ENCODE data around the gene MYO5B.

Gene MYO5B

DNA sequence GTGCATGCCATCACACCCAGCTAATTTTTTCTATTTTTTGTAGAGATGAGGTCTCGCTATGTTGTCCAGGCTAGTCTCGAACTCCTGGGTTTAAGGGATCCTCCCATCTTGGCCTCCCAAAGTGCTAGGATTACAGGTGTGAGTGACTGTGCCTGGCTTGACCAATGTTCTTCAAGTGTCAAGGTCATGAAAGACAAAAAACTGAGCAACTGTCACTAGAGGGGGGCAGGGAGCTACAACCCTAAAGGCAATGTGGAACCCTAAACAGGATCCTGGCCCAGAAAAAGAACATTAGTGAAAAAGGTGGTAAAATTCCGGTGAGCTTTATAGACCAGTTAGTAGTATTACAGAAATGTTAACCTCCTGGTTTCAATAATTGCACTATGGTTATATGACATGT lies 7.3 kb downstream of the MYO5B start:
- DNase-seq: no peak

DNA sequence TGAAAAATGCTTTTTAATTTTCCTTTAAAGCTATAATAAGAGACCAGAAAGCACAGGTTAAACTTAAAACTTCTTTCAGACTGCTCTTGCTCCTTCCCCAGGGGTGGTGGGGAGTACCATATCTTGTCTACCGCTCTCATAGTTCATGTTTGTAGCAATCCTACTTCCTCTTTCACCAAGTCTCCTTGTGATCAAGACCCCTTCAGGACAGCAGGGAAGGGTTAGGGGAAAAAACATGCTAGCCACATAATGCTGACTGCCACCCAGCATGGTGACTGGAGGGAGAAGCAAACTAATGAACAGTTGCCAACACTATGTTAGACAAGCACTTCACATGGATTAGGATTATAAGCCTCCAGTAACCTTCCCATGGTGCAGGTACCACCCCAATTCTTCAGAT lies 8.6 kb downstream of the MYO5B start:
- DNase-seq: no peak

DNA sequence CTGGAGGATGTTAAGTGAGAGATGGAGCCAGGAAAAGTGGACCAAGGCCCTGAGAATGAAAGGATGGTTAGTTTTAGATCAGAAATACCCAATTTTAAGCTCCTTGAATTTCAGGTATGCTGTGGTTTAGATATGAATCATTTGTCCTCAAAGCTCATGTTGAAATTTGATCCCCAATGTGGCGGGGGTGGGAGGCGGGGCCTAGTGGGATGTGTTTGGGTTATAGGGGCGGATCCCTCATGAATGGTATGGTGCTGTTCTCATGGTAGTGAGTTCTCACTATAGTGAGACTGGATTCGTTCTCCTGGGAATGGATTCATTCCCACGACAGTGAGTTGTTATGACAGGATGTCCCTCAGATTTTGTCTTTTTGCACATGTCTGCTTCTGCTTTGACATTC lies 11.4 kb downstream of the MYO5B start:
- no peak for DNase-seq

GRCh38 chr18:50182511-50182910 lies 12.4 kb downstream of the MYO5B start:
- peak; percentile 23 to 62 for DNase-seq

- DNase-seq: no peak
These were observed 13.4 kb downstream of the MYO5B start for GRCh38 chr18:50181590-50181989.

- DNase-seq: no peak
These were observed 15.5 kb downstream of the MYO5B start for GRCh38 chr18:50179465-50179864.

- no peak for DNase-seq
These were observed 17.5 kb downstream of the MYO5B start for GRCh38 chr18:50177294-50177992.

DNA sequence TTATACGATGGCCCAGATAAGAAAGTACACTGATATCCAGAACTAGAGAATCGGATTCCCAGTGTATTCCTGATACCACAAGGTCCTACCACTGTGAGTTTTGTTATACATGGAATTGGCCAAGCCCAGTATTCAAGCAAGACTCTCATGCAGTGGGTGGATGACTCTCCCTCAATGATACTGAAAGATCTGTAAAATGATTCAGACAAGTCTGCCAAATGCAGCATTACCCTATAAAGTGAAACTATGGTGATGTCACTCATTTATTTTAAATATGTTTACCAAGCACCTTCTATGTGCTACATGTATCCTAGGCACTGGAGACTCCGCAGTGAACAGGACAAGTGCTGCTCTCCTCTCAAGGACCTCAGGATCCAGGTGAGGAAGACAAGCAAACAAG lies 22.6 kb downstream of the MYO5B start:
- DNase-seq: no peak

- DNase-seq: no peak
These were observed 23.5 kb downstream of the MYO5B start for GRCh38 chr18:50171406-50171805.

- DNase-seq: no peak
These were observed 24.9 kb downstream of the MYO5B start for GRCh38 chr18:50170004-50170403.

- DNase-seq: no peak
These were observed 25.8 kb downstream of the MYO5B start for GRCh38 chr18:50169149-50169548.

DNA sequence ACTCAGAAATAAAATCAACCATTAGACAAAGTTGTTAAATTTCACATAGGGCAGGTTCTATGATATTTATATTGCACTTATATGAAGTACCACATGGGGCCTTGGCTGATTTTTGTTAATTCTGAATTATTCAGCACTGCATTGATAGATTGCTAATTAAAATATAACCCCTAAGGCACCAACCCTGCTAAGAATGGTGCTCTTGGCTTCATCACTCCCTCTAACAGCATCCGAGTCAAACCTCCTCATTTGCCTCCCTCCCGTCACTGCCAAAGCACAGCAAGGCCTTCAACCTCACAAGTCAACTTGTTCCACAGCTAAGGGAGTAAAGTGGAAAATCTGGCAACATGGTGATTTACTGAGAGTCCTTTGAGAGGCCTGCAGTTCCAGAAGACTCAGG lies 27.0 kb downstream of the MYO5B start:
- no peak for DNase-seq

- no peak for DNase-seq
These were observed 28.0 kb downstream of the MYO5B start for GRCh38 chr18:50166901-50167300.

DNA sequence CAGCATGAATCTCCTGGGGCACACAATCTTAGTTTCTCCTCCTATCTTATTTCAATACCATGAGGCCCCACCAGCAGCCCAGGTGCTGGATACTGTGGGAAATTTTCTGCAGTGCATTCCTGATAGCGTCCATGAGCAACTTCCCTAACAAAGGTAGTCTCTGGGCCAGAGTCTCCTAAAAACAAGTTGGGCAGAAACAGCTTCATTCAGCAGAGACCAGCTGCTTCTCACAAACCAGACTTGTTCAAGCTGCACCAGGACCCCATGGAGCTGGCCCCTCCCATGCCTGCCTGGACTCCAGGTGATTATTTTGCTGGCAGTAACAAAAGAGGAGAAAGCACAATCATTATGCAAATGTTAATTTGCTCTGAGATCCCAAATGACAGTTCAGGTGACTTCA lies 31.4 kb downstream of the MYO5B start:
- DNase-seq: no peak

DNA sequence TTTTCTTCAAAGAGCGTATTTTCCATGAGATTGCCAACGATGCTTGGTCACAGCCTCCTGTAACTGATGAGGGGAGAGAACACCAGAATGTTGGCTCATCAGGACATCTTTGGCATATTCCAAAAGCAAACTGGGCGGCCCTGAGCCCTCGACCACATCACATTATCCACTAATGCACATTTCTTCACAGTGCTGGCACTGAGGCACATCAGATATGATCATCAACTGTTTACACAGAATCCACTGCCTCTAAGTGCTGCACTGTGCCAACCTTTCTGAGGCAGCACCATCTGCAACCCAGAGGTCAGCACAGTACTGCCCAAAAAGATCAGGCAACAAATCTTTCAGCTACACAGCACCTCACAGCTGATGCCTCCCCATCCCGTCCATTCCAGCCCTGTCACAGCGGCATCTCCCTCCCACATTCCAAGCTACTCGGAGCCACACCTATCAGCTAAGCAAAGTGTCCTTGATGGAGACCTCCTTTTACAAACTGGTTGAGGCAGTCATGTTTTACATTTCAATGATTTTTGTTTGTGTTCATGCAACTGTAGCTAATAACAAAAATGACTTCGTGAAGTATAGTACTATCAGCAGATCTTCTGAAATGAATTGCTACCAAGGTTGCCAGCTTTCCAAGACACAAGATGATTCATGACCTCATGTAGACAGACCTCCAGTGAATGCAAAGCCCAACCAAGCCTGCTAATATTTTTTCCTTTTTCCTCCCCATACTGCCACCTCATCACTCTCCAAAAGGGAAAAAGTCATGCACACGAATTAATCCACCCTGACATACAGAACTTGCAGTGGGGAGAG lies 32.3 kb downstream of the MYO5B start:
- DNase-seq: peak; percentile 4 to 37

DNA sequence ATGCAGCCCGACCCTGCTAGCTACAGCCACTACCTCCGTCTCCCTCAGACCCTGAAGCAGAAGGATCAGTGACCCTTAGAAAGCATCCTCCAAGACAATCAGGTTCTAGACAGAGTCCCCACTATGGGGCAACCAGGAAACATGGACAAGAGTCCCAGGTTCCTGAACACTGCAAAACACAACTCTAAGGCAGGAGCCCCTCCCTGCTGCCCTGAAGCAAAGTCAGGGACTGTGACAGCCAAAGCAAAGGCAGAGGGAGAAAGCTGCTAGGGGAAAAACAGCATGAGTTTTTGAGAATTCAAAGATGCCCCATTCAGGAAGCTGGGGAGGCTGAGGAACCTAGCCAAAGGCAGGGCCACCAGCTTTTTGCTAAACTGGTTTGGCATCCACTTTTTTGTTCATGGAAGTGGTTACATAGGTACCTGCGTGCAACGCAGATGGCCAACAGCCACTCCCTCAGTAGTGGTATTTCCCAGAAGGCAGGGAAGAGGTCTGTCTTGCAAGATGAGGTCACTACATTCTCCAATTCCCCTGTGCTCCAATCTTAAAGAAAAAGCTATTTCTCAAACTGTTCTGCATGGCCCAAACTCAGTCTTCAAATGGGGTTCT lies 33.2 kb downstream of the MYO5B start:
- no peak for DNase-seq

DNA sequence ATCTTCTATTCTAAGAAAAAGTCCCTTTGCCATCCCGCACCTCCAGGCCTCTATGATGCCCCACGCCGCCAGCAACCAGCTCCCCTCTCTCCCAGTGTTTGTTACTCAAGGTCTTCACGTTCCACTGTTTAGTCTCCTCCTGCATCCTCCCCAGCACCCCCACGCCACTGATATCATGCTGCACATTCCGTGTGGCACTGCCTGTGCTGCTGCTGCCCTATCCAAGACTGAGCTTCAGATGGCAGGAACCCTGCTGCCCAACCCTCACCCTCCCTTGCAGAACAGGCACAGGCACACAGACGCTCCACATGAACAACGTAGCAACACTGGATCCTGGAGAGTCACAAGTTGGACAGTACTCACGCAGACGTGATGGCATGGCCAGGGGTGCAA lies 35.3 kb downstream of the MYO5B start:
- no peak for DNase-seq

GRCh38 chr18:50158866-50159653 lies 35.9 kb downstream of the MYO5B start:
- DNase-seq: no peak

GRCh38 chr18:50155406-50155805 lies 39.5 kb downstream of the MYO5B start:
- no peak for DNase-seq

- no peak for DNase-seq
These were observed 40.5 kb downstream of the MYO5B start for GRCh38 chr18:50154420-50154819.

GRCh38 chr18:50152900-50153299 lies 42.0 kb downstream of the MYO5B start:
- DNase-seq: no peak

GRCh38 chr18:50151926-50152325 lies 43.0 kb downstream of the MYO5B start:
- no peak for DNase-seq

GRCh38 chr18:50144540-50144939 lies 50.4 kb downstream of the MYO5B start:
- DNase-seq: no peak
